ENCODE data around the gene SLC6A20. TPM values are rescaled to one million over a fixed set of nuclear protein-coding genes. Genes with fewer than 3 reads are reported as not detected.

SLC6A20 gene
- total RNA-seq, 4 donors from 2014 or later: 2.6 TPM; not detected in 3

GRCh38 chr3:45796902-45797637 lies 734 bp upstream of the SLC6A20 start:
- H3K4me3 ChIP-seq: peak overlapping the region in 1 of 2 donors; percentile 34
- H3K4me1 ChIP-seq: peaks cover 0 to 7% of the 10 kb centered on the region in 2 donors
- no peaks in the 10 kb centered on the region for H3K36me3 ChIP-seq
- no peak overlapping the region for H3K27ac ChIP-seq
- intact Hi-C loops (cut with DNase I; ENCODE audit: low total_unique reads): no loop called here
- TF ChIP-seq POLR2A (IDR thresholded peaks at IDR 0.05): no peak
- no peak for TF ChIP-seq CTCF (IDR thresholded peaks at IDR 0.05)
- DNase-seq: no peak
- H3K27me3 ChIP-seq: peaks cover 0 to 12% of the 10 kb centered on the region in 2 donors
- no peaks in the 10 kb centered on the region for H3K9me3 ChIP-seq

- DNase-seq: no peak
- intact Hi-C loops (cut with DNase I; ENCODE audit: low total_unique reads): no loop called here
- H3K27me3 ChIP-seq: peaks cover 0 to 12% of the 10 kb centered on the region in 2 donors
- no peaks in the 10 kb centered on the region for H3K9me3 ChIP-seq
- TF ChIP-seq POLR2A (IDR thresholded peaks at IDR 0.05) (no peak), CTCF (IDR thresholded peaks at IDR 0.05) (no peak)
- peaks cover 0 to 7% of the 10 kb centered on the region in 2 donors for H3K4me1 ChIP-seq
- H3K4me3 ChIP-seq: no peak overlapping the region
- no peak overlapping the region for H3K27ac ChIP-seq
- no peaks in the 10 kb centered on the region for H3K36me3 ChIP-seq
These were observed 841 bp downstream of the SLC6A20 start for GRCh38 chr3:45795509-45795881.

DNA sequence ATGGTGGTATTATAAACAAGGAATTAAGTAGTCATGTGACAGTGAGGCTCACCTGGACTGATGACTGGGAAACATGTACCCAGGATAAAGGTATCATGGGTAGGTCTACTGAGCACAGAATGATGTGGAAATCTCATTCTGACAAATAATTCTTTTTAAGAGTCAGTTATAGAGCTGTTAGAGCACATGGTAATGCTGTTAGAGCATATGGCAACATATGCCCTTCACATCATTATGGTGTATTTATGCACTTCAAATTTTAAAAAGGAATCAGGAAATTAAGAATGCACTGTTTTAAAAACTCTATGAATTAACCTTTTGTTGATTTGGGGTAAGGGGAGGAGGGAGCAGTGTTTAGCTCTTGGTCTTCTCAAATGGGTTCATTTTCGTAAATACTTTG lies 1.7 kb downstream of the SLC6A20 start:
- intact Hi-C loops (cut with DNase I; ENCODE audit: low total_unique reads): no loop called here
- Histone ChIP-seq H3K9me3 (no peaks in the 10 kb centered on the region), H3K27ac (no peak overlapping the region), H3K4me1 (peaks cover 0 to 7% of the 10 kb centered on the region in 2 donors), H3K4me3 (no peak overlapping the region), H3K36me3 (no peaks in the 10 kb centered on the region), H3K27me3 (peaks cover 0 to 12% of the 10 kb centered on the region in 2 donors)
- no peak for DNase-seq
- TF ChIP-seq POLR2A (IDR thresholded peaks at IDR 0.05) (no peak), CTCF (IDR thresholded peaks at IDR 0.05) (no peak)

GRCh38 chr3:45794177-45794560 lies 2.2 kb downstream of the SLC6A20 start:
- Histone ChIP-seq H3K9me3 (no peaks in the 10 kb centered on the region), H3K4me3 (no peak overlapping the region), H3K4me1 (peaks cover 0 to 7% of the 10 kb centered on the region in 2 donors), H3K36me3 (no peaks in the 10 kb centered on the region), H3K27me3 (peaks cover 0 to 12% of the 10 kb centered on the region in 2 donors), H3K27ac (no peak overlapping the region)
- DNase-seq: no peak
- intact Hi-C loops (cut with DNase I; ENCODE audit: low total_unique reads): no loop called here
- no peak for TF ChIP-seq POLR2A (IDR thresholded peaks at IDR 0.05)
- no peak for TF ChIP-seq CTCF (IDR thresholded peaks at IDR 0.05)

DNA sequence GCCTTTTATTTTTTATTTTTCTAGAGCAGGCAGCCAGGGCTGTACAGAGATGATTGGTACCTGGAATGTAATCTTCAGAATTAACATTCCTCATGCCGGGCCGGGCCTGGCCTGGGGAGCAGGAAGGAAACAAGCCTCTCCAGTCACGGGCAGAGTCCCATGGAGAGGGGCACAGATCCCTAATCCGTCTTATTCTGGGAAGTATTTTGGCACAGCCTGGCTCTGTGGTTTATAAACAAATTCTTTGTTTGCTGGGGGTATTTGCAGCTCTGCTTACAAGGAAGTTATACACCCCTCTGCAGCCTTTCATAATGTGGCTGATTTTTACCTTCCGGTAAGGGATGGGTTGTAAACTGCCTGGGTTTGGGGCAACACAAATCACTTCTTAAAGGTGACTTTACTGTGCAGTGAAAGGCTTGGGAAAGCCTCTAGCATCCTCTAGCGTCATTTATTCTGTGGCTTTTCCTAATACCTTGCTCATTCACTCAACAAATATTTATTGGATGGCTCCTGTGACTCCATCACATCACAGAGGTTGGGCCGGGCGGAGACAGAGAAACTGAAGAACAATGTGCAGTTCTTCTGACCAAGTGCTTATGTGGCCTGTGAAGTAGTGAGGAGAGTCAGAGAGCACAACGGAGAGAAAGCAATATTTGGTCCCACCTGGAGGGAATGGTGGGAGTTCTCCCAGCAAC lies 2.7 kb downstream of the SLC6A20 start:
- Histone ChIP-seq H3K27me3 (peaks cover 0 to 12% of the 10 kb centered on the region in 2 donors), H3K36me3 (no peaks in the 10 kb centered on the region), H3K9me3 (no peaks in the 10 kb centered on the region), H3K4me3 (no peak overlapping the region), H3K4me1 (peaks cover 0 to 7% of the 10 kb centered on the region in 2 donors), H3K27ac (no peak overlapping the region)
- intact Hi-C loops (cut with DNase I; ENCODE audit: low total_unique reads): no loop called here
- no peak for TF ChIP-seq CTCF (IDR thresholded peaks at IDR 0.05)
- no peak for TF ChIP-seq POLR2A (IDR thresholded peaks at IDR 0.05)
- DNase-seq: no peak
